Body of pancreas (tissue), 4 donors: ENCODE measurements around the gene PDCD1. TPM values are rescaled to one million over a fixed set of nuclear protein-coding genes. Genes with fewer than 3 reads are reported as not detected.

Experiments used
- ATAC-seq: fragments of 150-250 bp; one replicate; pipeline ENCODE4 v1.9.1; 2016
- DNase-seq, 4 donors: peaks; one replicate each; pipeline ENCODE4 v3.0.0-alpha.2; 2019
- H3K27ac ChIP-seq, 4 donors: fragments of 200-600 bp; sonication (generic); 1 replicate in 3 of 4; 2 replicates in 1 of 4; pipeline versions ENCODE4 v1.5.1 to v1.6.1; 2016 to 2019; ENCODE audit warnings: mild to moderate bottlenecking in 1 of 4, mixed read lengths in 1 of 4, moderate library complexity in 1 of 4
- H3K27me3 ChIP-seq, 2 donors: fragments of 200-600 bp; sonication (generic); one replicate each; pipeline ENCODE4 v1.6.0; 2016; ENCODE audit warnings: mild to moderate bottlenecking in 1 of 2
- H3K36me3 ChIP-seq, 2 donors: fragments of 200-600 bp; sonication (generic); replicated peaks in 1 of 2; 2 replicates each; pipeline ENCODE4 v1.5.1; 2016; ENCODE audit warnings: low read depth in 2 of 2; ENCODE audit not compliant: insufficient read depth in 1 of 2
- H3K4me1 ChIP-seq: fragments of 200-600 bp; sonication (generic); one replicate; pipeline ENCODE4 v1.6.0; 2016
- H3K4me3 ChIP-seq, 2 donors: fragments of 200-600 bp; sonication (generic); 1 replicate in 1 of 2; 2 replicates in 1 of 2; pipeline ENCODE4 v1.5.1; 2016 to 2019
- H3K9me3 ChIP-seq, 3 donors: fragments of 200-600 bp; sonication (generic); 1 replicate in 2 of 3; 2 replicates in 1 of 3; pipeline ENCODE4 v1.5.1; 2016
- CTCF ChIP-seq, 7 experiments: fragments of 450-650 bp in 4 of 7; fragments of 200-600 bp in 3 of 7; sonication (generic) in 3 of 7; IDR thresholded peaks; one replicate each; pipeline ENCODE4 v1.5.1; 2016 to 2019; ENCODE audit warnings: antibody characterized with exemption in 7 of 7
- POLR2A ChIP-seq, 3 donors: fragments of 450-650 bp; IDR thresholded peaks; one replicate each; pipeline ENCODE4 v1.6.1; 2016; ENCODE audit warnings: antibody characterized with exemption in 3 of 3, mild to moderate bottlenecking in 2 of 3
- WGBS, 2 donors: methylation state at CpG; one replicate each; pipeline ENCODE4 v1.1.5; 2017; 5-methylcytosine and 5-hydroxymethylcytosine counted together
- intact Hi-C: fragments of 100-400 bp; cut with DNase I; formaldehyde crosslinking; loops from one replicate; pipeline ENCODE4 v1.15.1; 2023
- total RNA-seq, 2 donors: library from RNA; depleted of rRNA; stranded (reverse); fragments of >200 nt; gene quantifications; one replicate each; pipeline ENCODE4 v1.1.0, GENCODE V29; 2016

PDCD1 gene
- total RNA-seq, 2 donors from 2014 or later, result 0.99 to 1.3 TPM

GRCh38 chr2:241868661-241869081 lies 10.0 kb upstream of the PDCD1 start:
- ATAC-seq (no peak), DNase-seq (peak in 1 of 4 donors; percentile 34)
- TF ChIP-seq CTCF (IDR thresholded peaks at IDR 0.05), result no peak
- no peak overlapping the region for H3K27ac ChIP-seq
- peaks cover 6% of the 10 kb centered on the region for H3K4me1 ChIP-seq
- peaks cover 0 to 11% of the 10 kb centered on the region in 2 donors for H3K27me3 ChIP-seq
- H3K9me3 ChIP-seq, result no peaks in the 10 kb centered on the region
- H3K4me3 ChIP-seq, result no peak overlapping the region
- no peaks in the 10 kb centered on the region for H3K36me3 ChIP-seq
- intact Hi-C loops, result no loop called here
- WGBS, 2 donors, result 14 to 22% methylated on average over 15 of the region's 15 CpGs

GRCh38 chr2:241867776-241868420 lies 9.2 kb upstream of the PDCD1 start:
- intact Hi-C loops, result no loop called here
- DNase-seq, result peak in 1 of 4 donors; percentile 33

GRCh38 chr2:241866790-241867645 lies 8.3 kb upstream of the PDCD1 start:
- Histone ChIP-seq H3K27ac (no peak overlapping the region), H3K36me3 (no peaks in the 10 kb centered on the region), H3K27me3 (peaks cover 0 to 20% of the 10 kb centered on the region in 2 donors), H3K4me1 (peaks cover 6% of the 10 kb centered on the region), H3K9me3 (no peaks in the 10 kb centered on the region), H3K4me3 (no peak overlapping the region)
- intact Hi-C loops, result no loop called here
- TF ChIP-seq CTCF (IDR thresholded peaks at IDR 0.05) (no peak), POLR2A (IDR thresholded peaks at IDR 0.05) (no peak)
- DNase-seq, result no peak
- 61 to 86% methylated on average over 19 to 32 of the region's 33 CpGs for WGBS, 2 donors
- ATAC-seq, result no peak

More at GRCh38 chr2:241867776-241868420, 9.2 kb upstream of the PDCD1 start:
- H3K36me3 ChIP-seq, result no peaks in the 10 kb centered on the region
- TF ChIP-seq CTCF (IDR thresholded peaks at IDR 0.05) (no peak), POLR2A (IDR thresholded peaks at IDR 0.05) (no peak)
- peaks cover 0 to 19% of the 10 kb centered on the region in 2 donors for H3K27me3 ChIP-seq
- no peak overlapping the region for H3K4me3 ChIP-seq
- H3K4me1 ChIP-seq, result peaks cover 6% of the 10 kb centered on the region
- H3K27ac ChIP-seq, result no peak overlapping the region
- H3K9me3 ChIP-seq, result no peaks in the 10 kb centered on the region
- WGBS, 2 donors, result 52 to 55% methylated on average over 5 to 19 of the region's 19 CpGs
- ATAC-seq, result no peak

- peaks cover 0 to 20% of the 10 kb centered on the region in 2 donors for H3K27me3 ChIP-seq
- 23 to 47% methylated on average over 4 to 31 of the region's 31 CpGs for WGBS, 2 donors
- no peak overlapping the region for H3K4me3 ChIP-seq
- no peak overlapping the region for H3K27ac ChIP-seq
- peaks cover 6% of the 10 kb centered on the region for H3K4me1 ChIP-seq
- no peak for TF ChIP-seq CTCF (IDR thresholded peaks at IDR 0.05)
- no peak for TF ChIP-seq POLR2A (IDR thresholded peaks at IDR 0.05)
- H3K36me3 ChIP-seq, result no peaks in the 10 kb centered on the region
- DNase-seq (no peak), ATAC-seq (no peak)
- no peaks in the 10 kb centered on the region for H3K9me3 ChIP-seq
- intact Hi-C loops, result no loop called here
Measured at GRCh38 chr2:241865957-241866789, 7.5 kb upstream of the PDCD1 start.
